IPS-NIHi7 (cell line): Measurements from ENCODE around the gene AGPAT1.

Experiments
- DNase-seq: peaks from one replicate; pipeline ENCODE4 v3.0.0; 2012; ENCODE audit warnings: mixed read lengths; ENCODE audit errors: extremely low spot score

The AGPAT1 gene

DNA sequence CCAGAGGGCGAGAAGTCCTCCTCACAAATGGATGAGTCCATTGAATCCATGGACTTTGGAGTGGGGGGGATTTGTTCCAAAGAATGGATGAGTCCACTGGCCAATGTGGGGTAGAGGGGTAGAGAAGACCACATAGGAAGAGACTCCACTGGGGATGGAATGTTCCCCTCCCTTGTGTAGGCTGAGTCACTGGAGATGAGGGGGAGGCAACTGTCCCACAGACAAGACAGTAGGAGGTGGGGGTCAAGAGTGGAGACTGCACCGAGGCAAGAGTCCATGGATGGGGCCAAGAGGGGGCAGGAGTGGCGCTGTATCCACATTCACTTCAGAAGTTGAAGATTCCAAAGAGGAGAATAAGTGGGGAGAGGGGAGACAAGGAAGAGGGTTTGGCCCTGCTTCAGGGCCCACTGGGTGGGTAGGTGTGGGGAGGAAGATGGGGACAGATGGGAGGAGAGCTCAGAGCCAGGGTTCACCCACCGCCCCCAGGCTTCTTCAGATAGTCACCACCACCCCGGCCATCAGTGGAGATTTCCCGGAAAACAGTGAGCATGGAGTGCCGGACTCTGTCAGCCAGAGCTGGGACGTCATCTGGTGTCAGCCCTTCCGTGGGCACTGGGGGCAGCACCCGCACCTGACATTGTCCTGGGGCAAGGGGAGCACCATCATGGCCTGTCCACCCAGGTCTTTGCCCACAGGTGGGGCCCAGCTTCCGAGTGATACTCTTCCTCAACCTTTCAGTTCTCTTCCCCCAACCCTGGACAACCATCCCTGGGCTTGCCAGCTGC, 6.9 kb downstream of the AGPAT1 start:
- DNase-seq: no peak

DNA sequence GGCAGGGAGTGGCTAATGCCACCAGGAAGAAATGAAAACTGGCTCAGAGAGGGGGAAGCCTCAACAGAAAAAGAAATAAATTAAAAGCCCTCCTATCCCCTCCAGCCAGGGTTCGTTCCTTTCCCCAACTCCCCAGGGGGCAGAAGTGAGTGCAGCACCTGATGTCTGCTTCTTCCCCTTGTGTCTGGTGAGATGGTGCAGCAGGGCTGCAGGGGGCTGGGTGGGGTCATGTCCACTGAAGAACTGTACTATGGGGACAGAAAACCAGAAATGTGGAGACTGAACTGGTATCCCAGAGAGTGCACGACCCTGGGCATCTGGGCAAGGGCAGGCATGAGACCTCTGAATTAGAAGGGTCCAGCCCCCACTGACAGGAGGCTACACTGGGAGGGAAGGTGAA, 7.5 kb downstream of the AGPAT1 start:
- DNase-seq: no peak

DNA sequence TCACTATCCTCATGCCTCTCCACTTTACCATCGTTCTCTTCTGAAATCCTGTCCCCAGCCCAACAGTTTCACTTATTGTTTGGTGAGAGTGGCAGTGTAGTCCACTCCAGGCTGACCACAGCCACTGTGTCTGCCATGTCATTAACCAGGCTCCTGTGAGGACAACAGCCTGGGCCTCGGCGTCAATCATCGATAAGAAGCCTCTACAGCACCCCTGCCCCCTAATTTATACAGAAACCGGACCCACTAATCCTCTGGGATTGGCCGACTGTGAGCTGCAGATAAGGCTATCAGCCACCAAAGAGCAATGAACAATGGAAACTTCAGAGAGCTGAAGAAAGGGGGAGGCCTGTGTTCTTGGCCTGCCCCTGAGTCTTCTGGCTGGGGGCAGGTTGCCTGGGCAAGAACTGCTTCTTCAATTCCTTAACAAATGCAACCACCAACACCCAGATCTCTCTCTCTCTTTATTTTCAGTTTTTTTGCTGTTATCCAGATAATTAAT, 8.1 kb downstream of the AGPAT1 start:
- DNase-seq: no peak

DNA sequence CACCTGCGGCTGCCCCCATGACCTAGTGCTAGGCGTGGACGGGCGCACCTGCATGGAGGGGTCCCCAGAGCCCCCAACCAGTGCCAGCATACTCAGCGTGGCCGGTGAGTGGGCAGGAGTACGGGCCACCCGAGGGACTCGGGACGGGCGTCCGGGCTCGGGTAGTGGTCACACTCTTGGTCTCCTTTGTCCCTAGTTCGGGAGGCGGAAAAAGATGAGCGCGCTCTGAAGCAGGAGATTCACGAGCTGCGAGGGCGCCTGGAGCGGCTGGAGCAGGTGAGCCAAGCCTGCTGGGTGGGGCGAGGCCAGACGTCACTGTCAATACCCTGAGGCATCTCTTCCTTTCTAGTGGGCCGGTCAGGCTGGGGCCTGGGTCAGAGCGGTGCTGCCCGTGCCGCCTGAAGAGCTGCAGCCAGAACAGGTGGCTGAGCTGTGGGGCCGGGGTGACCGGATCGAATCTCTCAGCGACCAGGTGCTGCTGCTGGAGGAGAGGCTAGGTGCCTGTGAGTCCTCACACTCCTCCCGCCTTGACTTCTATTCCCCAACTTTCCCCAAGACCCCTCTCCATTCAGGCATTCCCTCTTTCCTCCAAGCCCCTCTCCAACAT, 8.6 kb downstream of the AGPAT1 start:
- no peak for DNase-seq

DNA sequence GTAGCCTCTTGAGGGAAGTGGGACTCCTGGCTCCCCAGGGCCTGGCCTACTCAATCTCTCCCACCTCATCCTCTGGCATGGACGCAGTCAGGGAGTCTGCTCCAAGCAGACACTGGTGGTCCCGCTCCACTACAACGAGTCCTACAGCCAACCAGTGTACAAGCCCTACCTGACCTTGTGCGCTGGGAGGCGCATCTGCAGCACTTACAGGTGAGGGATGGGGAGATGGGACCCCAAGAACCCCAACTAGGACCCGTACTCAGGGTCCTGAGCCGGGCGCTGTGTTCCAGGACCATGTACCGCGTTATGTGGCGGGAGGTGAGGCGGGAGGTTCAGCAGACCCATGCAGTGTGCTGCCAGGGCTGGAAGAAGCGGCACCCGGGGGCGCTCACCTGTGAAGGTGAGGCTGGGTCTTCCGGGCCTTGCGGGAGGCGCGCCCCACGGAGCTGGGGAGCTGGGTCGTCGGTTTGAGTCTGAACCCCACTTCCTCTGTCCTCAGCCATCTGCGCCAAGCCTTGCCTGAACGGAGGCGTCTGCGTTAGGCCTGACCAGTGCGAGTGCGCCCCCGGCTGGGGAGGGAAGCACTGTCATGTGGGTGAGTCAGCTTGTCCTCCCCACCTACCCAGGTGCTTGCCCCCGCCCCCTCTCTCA, 9.3 kb downstream of the AGPAT1 start:
- DNase-seq: peak; percentile 73

DNA sequence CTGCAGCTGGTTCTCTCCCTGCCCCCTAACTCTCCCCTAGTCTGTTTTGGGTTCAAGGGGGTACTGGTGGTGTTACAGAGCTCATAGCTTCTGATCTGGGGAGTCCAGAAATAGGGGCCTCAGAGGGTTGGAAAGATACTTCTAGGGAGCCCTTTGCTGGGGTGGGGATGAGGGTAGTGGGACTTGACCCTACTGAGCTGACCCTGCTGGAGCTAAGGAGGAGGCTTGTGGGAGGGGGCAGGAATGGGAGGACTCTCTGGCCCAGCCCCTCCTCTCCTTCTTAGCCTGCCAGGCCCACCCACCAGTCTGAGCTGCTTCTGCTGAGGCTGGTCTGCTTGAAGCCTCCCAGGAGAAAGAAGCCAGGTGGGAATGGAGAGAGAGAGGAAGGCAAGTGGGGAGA, 11.6 kb downstream of the AGPAT1 start, which contains the start of gene EGFL8:
EGFL8 (plus strand) TSS at position 301 of the 400 bp plus-strand sequence. CDS start 1,571 bp downstream, outside the sequence.
- no peak for DNase-seq

DNA sequence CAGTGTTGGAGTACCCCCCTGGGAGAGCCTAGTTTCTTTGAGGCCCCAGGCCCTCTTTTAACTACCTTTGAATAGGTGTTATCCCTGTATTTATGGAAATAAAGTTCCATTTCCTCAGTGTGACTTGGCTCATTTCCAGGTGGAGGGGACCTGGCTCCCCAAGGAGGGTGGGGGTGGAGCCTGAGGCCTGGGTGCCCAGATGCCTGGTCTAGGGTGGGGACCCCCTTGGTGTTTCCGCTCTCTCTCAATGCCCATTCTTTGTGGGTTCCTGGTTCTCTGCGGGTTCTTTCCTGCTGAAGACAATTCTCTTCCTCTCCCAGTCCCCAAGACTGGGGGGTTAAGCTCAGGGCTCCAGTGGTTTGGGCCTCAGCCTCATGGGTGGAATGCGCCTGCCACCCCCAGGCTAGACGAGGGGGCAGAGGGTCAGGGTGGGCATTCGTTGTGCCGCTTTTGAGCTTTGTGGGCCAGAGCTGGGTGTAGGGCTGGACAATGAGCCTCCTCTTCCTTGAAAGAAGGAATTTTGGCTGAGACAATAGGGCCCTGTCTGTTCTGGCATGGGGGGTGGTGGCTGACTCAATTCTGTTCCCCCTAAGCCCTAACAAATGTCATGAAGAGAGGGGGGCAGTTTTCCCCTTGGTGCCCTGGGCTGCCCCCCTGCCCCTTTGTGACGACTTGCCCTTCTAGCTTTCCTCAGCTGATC, 12.2 kb downstream of the AGPAT1 start:
- no peak for DNase-seq

DNA sequence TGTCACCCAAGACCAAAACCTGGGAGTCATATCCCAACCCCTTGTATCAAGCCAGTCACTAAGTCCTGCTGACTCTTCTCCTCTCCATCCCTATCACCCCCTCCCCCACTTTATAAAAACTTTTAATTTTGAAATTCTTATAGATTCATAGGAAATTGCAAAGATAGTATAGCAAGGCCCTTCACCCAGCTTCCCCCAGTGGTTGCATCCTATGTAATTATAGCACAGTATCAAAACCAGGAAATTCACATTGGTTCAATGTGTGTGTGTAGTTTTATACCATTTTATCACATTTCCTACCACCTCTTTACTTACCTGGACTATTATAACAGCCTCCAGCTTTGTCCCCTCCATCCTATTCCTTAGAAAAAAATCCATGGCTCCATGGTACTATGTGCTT, 17.8 kb downstream of the AGPAT1 start:
- DNase-seq: no peak

DNA sequence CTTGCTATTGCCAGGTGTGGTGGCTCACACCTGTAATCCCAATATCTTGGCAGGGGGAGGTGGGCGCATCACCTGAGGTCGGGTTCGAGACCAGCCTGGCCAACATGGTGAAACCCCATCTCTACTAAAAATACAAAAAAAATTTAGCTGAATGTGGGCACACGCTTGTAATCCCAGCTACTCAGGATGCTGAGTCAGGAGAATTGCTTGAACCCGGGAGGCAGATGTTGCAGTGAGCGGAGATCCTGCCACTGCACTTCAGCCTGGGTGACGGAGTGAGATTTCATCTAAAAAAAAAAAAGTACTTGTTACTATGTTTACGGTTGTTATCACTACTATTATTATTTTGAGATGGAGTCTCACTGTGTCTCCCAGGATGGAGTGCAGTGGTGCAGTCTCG, 19.0 kb downstream of the AGPAT1 start:
- no peak for DNase-seq

DNA sequence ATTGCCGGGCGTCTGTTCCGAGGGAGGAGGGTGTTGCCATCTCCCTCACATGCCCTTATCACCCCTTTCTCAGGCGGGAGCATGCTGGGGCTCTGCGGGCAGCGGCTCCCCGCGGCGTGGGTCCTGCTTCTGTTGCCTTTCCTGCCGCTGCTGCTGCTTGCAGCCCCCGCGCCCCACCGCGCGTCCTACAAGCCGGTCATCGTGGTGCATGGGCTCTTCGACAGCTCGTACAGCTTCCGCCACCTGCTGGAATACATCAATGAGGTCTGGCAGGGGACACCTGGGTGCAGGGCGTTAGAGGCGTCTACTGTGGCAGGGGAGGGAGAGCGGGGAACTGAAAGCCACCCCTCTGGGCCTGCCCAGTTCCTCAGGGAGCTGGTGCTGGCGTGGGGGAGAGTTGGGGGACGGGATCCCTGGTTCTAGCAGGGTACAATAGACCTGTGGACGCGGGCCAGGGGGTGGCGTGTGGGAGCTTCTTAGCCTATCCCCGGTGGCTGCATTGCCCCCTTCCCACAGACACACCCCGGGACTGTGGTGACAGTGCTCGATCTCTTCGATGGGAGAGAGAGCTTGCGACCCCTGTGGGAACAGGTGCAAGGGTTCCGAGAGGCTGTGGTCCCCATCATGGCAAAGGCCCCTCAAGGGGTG, 21.2 kb downstream of the AGPAT1 start:
- peak; percentile 75 for DNase-seq

DNA sequence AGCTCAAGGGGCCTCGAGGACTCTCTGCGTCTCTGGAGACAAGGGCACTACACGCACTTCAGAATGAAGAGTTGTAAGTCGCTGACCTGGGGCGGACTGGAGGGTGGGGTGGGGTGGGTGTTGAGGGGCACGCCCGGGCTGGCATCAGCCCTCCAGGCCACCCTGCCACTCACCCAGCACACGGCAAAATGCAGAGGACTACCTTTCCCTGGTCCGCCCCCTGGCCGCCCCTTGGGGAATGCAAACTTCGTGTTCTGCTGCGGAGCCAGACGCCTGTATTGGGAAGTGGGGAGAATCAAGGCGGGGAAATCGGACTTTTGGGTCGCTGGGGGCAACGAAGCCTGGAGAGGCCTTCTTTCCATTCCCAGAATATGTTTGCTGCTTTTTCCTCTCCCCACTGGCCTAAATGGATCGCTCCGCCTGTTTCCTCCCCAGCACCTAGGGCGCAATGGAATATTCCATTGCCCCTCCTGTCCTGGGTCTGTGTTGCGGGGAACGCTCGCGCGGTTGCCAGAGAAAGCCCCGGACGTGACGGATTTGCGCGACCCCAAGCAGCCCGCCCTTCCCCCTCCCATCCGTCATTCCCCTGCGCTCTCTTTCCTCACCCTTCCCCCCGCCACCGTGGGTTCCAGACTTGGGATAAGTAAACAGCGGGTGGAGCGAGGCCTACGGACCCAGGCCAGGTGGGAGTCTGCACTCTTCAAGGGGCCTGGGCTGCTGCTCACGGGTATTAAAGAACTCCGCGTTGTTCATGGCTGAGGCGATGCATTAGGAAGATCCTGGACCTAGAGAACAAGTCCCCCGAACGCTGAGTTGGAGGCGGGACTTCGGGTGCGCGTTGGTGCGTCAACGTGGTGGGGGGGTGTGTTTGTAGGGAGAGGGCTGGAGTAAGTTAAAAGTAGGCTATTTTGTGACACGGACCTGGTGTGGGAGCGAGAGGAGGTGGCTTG, 22.0 kb downstream of the AGPAT1 start, which contains the start of gene PPT2:
PPT2 (plus strand) TSS at position 578 of the 950 bp plus-strand sequence. CDS start 454 bp downstream, outside the sequence.
- peak; percentile 81 for DNase-seq

DNA sequence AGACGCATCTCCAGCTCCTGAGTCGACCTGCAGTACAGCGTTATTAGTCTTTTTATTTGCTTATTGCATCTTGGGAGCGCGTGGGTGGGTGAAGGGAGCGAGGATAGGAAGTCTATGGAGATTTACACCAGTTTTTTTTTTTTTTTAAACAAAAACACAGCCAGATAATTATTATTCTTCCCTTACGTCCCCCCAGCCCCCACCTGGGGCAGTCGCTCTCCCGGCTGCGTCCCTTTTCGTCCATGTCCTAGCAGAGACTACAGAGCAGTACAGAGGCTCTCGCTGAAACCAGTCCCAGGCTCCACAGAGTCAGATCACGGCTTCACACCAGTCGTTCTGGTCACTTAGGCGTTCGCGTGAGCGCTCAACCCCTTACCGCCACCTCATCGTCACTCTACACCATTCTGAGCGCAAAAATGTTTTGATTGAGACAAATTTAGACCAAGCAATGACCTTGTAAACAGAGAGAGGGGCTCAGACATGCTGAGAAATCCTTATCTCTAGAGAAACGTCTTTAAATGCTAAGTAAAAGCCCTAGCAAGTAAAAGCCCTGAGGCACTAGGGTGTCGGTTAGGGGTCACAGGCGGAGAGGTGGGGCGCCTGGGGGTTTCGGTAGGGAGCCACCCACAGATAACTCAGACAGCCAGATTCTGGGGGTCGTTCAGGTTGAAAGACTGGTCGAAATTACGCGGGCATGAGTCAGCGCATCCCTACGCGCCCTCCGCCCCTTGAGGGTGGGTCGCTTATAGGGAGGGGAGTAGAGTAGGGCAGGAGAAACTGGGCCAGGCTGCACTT, 22.9 kb downstream of the AGPAT1 start:
- peak; percentile 62 for DNase-seq

DNA sequence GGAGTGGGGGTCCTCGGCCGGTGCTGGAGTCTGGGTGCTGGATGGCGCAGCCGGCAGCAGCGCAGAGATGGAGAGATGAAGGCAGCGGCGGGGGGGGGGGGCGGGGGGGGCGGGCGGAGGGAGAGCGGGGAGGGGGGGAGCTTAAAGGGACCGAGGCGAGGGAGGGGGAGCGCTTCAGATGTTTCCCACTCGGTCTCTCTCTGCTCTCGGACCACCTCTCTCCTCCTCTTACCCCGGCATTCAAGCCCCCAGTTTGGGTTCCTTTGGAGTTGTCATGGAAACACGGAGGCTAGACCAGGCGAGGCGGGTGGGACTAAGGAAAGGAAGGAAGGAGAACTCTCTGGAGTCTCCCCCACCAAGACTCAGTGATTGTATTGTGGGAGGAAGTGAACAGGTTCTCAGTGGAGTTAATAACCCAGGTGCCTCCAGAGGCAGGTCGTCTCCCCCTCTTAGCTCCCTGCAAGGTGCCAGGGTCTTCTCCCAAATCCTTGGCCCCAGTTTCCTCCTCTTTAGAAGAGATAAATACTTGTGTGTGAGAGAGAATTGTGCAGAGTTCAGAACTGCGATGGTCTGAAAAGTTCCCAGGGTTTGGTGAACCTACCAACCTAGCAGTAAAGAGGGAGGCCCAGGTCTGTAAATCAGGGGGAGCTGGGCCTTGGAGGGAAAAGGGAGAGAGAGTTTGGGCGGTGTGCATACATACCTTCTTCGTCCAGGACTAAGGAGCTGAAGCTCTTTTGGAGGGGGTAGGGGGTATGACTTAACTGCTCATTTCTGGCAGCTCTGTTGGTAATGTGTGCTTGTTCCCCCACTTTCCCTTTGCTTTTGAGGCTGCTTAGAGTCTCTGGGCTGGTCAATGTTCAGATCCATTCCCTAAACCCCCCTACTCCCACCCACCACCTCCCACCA, 23.8 kb downstream of the AGPAT1 start, which contains the start of gene PRRT1:
PRRT1 (minus strand) TSS at position 77 of the 906 bp plus-strand sequence. CDS start 112 bp downstream, outside the sequence.
- no peak for DNase-seq

DNA sequence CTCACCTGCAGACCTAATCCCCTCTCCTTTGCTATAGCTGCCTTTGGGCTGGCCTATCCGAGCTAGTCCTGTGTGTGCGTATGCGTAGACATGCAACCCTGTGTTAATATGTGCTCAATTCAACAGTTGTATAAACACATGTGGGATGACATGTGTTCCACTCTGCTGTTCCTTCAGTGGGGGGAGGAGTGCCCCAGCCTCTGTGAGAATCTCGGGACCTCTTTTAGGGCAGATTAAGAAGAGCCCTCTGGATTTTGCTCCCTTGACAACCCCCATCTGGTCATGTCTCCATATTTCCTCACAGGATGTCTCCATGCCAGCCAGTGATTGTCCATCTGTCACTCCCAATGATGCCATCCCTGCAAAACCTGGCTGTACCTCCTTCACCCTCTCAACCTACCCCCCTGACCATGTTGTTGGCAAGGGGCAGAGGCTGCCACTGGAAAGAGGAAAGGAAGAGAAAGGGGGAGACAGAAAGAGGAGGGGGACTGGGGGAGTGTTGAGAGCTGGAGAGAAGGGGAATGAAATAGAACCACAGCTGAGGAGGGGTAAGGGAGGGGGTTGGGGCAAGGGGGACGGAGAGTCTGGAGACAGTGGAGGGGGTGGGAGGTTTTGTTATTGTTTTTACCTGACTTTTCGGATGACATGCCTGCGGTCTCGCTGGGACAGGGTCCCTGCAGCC, 24.6 kb downstream of the AGPAT1 start:
- DNase-seq: no peak

DNA sequence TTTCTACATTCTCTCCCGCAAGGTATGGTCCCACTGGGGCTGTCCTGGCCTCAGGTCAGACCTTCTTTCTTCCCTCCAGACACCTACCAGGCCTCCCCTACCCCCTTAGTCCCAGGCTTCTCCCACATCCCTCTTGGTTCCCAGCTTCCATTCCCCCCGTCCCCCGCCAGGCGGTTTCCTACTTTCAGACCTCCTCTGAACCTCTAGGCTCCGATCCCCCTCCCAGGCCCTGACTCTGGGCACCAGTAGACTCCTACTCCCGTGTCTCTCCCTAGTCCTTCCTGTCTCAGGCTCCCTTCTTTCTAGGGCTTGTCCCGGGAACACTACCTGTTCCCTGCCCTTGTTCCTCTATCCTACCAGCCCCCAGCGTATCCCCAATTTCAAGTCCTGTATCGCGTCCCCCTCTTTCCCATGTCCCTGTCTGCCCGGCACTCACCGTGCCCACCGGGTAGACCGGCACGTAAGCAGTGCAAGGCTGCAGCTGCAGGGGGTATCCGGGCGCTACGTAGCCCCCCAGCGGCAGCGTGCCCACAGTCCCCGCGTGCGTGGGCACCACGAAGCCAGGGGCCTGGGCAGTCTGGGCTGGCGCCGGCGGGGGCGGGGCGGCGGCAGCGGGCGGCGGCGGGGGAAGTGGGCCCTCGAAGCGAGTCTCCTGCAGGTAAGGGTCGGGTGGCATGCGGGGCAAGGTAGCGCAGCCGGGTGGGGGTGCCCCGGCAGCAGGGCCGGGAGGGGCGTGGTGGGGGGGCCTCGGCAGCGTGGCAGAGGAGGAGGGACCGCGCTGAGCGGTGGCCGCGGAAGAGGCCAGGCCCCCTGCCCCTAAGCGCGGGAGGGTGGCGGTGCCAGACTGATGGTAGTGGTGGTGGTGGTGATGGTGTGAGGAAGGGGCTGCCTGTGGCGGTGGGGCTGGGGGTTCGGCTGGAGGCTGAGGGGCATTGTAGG, 25.7 kb downstream of the AGPAT1 start:
- DNase-seq: no peak

DNA sequence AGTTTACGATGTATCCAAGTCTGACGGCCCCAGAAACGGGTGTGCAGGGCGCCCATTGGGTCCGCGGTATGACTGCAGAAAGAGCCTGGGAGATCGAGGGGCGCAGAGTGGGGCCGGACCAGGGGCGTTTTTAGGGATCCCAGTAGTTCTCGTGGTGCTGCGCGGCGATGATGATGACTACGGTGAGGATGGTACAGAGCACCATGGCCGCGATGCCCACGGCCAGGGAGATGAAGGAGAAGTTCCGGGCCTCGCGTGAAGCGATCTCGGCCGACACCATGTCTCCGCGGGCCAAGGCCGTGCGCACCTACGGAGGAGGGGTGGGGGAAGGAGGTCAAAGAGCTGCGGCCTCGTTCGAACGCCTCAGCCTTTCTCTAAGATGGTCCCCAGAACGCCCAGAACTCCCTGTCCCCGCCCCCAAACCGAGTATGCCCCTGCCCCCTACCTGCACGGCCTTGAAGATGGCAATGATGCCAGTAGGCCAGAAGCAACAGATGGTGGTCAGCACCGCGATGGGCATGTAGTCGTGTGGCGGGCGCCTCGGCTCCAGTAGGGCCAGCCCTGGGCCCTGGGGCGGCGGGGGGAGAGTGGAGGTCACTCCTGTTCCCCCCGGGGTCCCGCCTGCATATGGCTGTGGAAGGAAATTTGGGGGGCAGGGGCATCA, 26.7 kb downstream of the AGPAT1 start:
- no peak for DNase-seq
